Measurements from ENCODE around the gene NCBP2.

DNA sequence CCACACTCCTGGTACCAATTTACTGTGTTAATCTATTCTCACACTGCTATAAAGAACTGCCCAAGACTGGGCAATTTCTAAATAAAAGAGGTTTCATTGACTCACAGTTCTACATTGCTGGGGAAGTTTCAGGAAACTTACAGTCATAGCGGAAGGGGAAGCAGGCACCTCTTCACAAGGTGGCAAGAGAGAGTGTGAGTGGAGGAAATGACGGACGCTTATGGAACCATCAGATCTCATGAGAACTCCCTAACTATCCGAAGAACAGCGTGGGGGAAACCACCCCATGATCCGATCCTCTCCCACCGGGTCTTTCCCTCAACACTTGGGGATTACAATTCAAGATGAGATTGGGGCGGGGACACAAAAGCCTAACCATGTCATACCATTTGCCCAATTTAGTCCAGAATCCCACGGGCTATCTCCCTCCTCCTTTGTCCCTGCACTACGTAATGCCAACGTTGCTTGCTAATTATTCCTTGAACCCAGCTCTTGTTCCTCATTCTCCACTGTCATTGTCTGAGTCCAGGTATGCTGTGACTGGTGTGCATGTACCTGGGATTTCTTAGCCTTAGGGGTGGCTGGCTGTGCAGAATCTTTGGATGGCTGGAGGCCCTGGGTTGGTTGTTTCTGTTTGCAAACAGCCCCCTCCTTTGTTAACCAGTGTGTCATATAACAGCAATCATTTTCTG lies 22.9 kb upstream of the NCBP2 start:
- TF ChIP-seq EP300 (IDR thresholded peaks at IDR 0.05) = no peak
- TF ChIP-seq POLR2A (IDR thresholded peaks at IDR 0.05; ENCODE audit: low read depth) = no peak
- TF ChIP-seq, protein P1, sequence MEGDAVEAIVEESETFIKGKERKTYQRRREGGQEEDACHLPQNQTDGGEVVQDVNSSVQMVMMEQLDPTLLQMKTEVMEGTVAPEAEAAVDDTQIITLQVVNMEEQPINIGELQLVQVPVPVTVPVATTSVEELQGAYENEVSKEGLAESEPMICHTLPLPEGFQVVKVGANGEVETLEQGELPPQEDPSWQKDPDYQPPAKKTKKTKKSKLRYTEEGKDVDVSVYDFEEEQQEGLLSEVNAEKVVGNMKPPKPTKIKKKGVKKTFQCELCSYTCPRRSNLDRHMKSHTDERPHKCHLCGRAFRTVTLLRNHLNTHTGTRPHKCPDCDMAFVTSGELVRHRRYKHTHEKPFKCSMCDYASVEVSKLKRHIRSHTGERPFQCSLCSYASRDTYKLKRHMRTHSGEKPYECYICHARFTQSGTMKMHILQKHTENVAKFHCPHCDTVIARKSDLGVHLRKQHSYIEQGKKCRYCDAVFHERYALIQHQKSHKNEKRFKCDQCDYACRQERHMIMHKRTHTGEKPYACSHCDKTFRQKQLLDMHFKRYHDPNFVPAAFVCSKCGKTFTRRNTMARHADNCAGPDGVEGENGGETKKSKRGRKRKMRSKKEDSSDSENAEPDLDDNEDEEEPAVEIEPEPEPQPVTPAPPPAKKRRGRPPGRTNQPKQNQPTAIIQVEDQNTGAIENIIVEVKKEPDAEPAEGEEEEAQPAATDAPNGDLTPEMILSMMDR (IDR thresholded peaks at IDR 0.05) = no peak

Measured in esophagus muscularis mucosa (tissue), 4 donors.